ENCODE data around the gene MYO9B. TPM values are rescaled to one million over a fixed set of nuclear protein-coding genes. Genes with fewer than 3 reads are reported as not detected.

Gene MYO9B
- total RNA-seq, 6 experiments from 2014 or later: 25.4 to 38.7 (median 36.0) TPM

DNA sequence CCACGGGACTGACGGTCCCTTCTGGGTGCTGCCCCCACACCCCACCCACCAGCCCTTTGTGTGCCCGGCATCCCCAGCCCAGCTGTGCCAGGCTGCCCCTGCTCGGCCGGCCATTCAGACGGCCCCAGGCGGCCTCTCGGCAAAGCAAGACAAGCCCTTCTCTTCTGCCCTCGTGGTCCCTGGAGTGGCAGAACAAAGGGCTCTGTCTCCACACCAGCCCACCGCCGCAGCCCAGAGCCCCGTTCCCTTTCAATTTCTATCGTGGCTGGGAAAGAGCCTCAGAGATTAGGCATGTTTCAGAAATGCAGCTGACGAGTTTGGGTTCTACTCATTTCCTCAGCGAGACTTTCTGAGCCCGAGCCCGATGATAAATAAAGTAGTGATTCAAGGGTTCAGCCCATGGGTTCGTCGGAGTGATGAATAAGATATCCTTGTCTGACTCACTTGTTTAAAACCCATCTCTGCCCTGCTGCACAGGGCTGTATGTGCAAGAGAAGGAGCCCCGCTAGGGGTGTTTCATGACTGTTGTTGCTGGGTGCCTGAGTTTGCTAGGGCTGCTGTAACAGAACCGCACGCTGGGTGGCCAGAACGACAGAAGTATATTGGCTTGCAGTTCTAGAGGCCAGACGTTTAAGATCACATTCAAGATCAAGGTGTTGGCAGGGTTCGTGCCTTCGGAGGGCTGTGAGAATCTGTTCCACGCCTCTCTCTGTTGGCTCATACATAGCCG, 4.3 kb downstream of the MYO9B start:
- ATAC-seq (no peak), DNase-seq (peak in 1 of 3 donors; percentile 33)
- H3K36me3 ChIP-seq: no peaks in the 10 kb centered on the region
- no peaks in the 10 kb centered on the region for H3K9me3 ChIP-seq
- H3K27ac ChIP-seq: peak overlapping the region; percentile 33 to 79 (median 40)
- intact Hi-C loops (cut with DNase I): loop anchor here in 1 of 2 donors (10.0 kb wide), 1 partner anchor 65 kb away; no protein-coding TSS in a partner anchor
- H3K4me1 ChIP-seq: peaks cover 0 to 36% (median 11%) of the 10 kb centered on the region in 4 donors
- no peaks in the 10 kb centered on the region for H3K27me3 ChIP-seq
- 46% methylated on average over 12 of the region's 28 CpGs for WGBS (ENCODE audit: insufficient coverage, low coverage, low lambda C conversion rate, missing lambda C conversion rate)
- H3K4me3 ChIP-seq: no peak overlapping the region
- no peak for TF ChIP-seq POLR2A (IDR thresholded peaks at IDR 0.05)
- TF ChIP-seq, protein P1, sequence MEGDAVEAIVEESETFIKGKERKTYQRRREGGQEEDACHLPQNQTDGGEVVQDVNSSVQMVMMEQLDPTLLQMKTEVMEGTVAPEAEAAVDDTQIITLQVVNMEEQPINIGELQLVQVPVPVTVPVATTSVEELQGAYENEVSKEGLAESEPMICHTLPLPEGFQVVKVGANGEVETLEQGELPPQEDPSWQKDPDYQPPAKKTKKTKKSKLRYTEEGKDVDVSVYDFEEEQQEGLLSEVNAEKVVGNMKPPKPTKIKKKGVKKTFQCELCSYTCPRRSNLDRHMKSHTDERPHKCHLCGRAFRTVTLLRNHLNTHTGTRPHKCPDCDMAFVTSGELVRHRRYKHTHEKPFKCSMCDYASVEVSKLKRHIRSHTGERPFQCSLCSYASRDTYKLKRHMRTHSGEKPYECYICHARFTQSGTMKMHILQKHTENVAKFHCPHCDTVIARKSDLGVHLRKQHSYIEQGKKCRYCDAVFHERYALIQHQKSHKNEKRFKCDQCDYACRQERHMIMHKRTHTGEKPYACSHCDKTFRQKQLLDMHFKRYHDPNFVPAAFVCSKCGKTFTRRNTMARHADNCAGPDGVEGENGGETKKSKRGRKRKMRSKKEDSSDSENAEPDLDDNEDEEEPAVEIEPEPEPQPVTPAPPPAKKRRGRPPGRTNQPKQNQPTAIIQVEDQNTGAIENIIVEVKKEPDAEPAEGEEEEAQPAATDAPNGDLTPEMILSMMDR (IDR thresholded peaks at IDR 0.05): peak in 2 of 4 donors; percentile 6 to 7

DNA sequence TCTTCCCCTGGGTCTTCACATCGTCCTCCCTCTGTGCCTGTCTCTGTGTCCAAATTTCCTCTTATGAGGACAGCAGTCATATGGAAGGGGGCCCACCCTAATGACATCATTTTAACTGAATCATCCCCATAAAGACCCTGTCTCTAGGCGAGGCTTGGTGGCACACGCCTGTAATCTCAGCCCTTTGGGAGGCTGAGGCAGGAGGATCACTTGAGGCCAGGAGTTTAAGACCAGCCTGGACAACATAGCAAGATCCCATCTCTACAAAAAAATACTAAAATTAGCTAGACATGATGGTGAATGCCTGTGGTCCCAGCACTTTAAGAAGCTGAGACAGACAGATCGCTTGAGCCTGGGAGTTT, 4.8 kb downstream of the MYO9B start:
- intact Hi-C loops (cut with DNase I): loop anchor here in 1 of 2 donors (10.0 kb wide), 1 partner anchor 64 kb away; no protein-coding TSS in a partner anchor

DNA sequence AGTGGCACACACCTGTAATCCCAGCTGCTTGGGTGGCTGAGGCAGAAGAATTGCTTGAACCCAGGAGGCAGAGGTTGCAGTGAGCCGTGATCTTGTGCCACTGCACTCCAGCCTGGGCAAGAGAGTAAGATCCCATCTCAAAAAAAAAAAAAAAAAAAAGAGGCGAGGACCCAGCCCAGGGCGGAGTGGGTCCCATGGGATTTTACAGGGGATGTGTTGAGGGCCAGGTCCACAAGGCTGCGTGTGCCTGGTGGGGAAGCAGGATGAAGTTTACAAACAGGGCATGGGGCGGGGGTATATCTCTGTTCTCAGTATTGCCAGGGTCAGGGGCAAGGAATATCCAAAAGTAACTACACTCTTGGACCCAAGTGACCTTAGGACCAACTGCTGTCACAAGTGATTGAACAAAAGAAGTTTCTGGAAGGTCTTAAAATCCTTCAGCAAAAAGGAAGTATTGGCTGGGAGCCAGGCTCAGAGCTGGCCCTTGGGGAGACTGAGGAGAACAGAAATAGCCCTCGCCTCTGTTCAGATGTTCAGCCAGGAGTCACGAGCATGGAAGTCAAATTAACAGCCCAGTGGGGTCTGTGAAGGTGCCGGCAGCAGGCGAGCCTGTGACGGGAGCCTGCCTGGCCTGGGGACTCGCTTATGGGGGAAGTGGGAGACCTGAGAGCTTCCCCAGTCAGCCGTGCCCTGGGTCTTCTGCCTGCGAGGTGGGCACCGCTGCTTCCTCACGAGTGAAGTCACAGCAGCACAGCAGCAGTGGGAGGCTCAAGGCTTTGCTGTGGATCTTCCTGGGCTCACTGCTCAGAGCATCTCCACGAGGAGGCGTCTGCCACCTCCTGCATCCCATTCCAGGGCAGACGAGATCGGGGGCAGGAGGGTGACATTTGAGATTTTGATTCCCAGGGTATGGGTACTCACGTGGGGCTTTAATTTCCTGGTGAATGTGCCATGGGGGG, 6.4 kb downstream of the MYO9B start:
- Histone ChIP-seq H3K27me3 (no peaks in the 10 kb centered on the region), H3K36me3 (peaks cover 0 to 4% (median 0%) of the 10 kb centered on the region in 4 donors), H3K27ac (no peak overlapping the region), H3K4me3 (no peak overlapping the region), H3K9me3 (no peaks in the 10 kb centered on the region), H3K4me1 (peaks cover 0 to 31% (median 8%) of the 10 kb centered on the region in 4 donors)
- intact Hi-C loops (cut with DNase I): loop anchor here in 1 of 2 donors (10.0 kb wide), 1 partner anchor 63 kb away; no protein-coding TSS in a partner anchor
- TF ChIP-seq, protein P1 (IDR thresholded peaks at IDR 0.05): no peak
- no peak for TF ChIP-seq POLR2A (IDR thresholded peaks at IDR 0.05)
- DNase-seq (no peak), ATAC-seq (no peak)
- WGBS (ENCODE audit: insufficient coverage, low coverage, low lambda C conversion rate, missing lambda C conversion rate): 82% methylated on average over 7 of the region's 20 CpGs

More for the DNA sequence above, 4.8 kb downstream of the MYO9B start:
- DNase-seq: no peak
- Histone ChIP-seq H3K27me3 (no peaks in the 10 kb centered on the region), H3K36me3 (no peaks in the 10 kb centered on the region), H3K4me3 (no peak overlapping the region), H3K27ac (peak overlapping the region in 2 of 3 donors; percentile 33 to 40), H3K4me1 (peaks cover 0 to 36% (median 11%) of the 10 kb centered on the region in 4 donors), H3K9me3 (no peaks in the 10 kb centered on the region)
- TF ChIP-seq POLR2A (IDR thresholded peaks at IDR 0.05): no peak
- TF ChIP-seq, protein P1 (IDR thresholded peaks at IDR 0.05): no peak
- WGBS (ENCODE audit: insufficient coverage, low coverage, low lambda C conversion rate, missing lambda C conversion rate): 100% methylated on average over 1 of the region's 4 CpGs
- ATAC-seq: no peak

DNA sequence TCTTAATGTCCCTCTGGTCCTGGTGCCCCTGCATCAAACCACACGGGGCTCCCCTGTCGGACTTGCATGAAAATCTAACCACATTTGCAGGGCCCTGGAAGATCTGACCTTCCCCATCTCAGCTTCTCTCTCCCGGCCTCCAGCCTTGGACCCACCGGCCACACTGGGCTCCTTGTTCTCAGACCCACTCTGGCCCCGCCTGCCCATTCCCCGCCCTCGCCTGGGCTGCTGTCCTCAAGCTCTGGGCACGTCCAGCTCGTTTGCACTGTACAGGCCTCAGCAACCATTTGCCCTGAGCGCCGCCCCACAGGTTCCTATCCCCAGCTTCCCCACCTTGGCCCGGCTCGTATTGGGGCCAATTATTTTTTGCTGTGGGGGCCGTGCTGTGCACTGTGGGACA, 10.5 kb downstream of the MYO9B start:
- ATAC-seq (no peak), DNase-seq (no peak)
- WGBS (ENCODE audit: insufficient coverage, low coverage, low lambda C conversion rate, missing lambda C conversion rate): 79% methylated on average over 9 of the region's 14 CpGs
- no peak for TF ChIP-seq POLR2A (IDR thresholded peaks at IDR 0.05)
- TF ChIP-seq, protein P1 (IDR thresholded peaks at IDR 0.05): no peak
- H3K36me3 ChIP-seq: peaks cover 0 to 4% (median 0%) of the 10 kb centered on the region in 4 donors
- no peaks in the 10 kb centered on the region for H3K9me3 ChIP-seq
- H3K4me1 ChIP-seq: peaks cover 0 to 6% (median 0%) of the 10 kb centered on the region in 4 donors
- intact Hi-C loops (cut with DNase I): loop anchor here in 1 of 2 donors (10.0 kb wide), 1 partner anchor 59 kb away; no protein-coding TSS in a partner anchor
- H3K27ac ChIP-seq: no peak overlapping the region
- H3K4me3 ChIP-seq: no peak overlapping the region
- no peaks in the 10 kb centered on the region for H3K27me3 ChIP-seq

Measured in right lobe of liver (tissue), 6 donors.